Hepatocyte (in vitro differentiated cells): ENCODE results near the gene SEC14L6. TPM values are rescaled to one million over a fixed set of nuclear protein-coding genes. Genes with fewer than 3 reads are reported as not detected.
A peak's percentile ranks its signal among the peaks of the same experiment; 100 is the strongest.

ENCODE experiments used
- DNase-seq: peaks from one replicate; pipeline ENCODE4 v3.0.0-alpha.2; 2016; ENCODE audit warnings: low spot score
- H2AFZ ChIP-seq: fragments of 200-600 bp; sonication (generic); 2 replicates; pipeline ENCODE4 v1.6.0; 2016; ENCODE audit warnings: antibody characterized with exemption, mild to moderate bottlenecking
- H3K27ac ChIP-seq: fragments of 200-600 bp; sonication (generic); 2 replicates; pipeline ENCODE4 v1.5.1; 2016; ENCODE audit warnings: mild to moderate bottlenecking
- H3K27me3 ChIP-seq: fragments of 200-600 bp; sonication (generic); 2 replicates; pipeline ENCODE4 v1.6.1; 2016
- H3K36me3 ChIP-seq: fragments of 200-600 bp; sonication (generic); replicated peaks from 2 replicates; pipeline ENCODE4 v1.5.1; 2016; ENCODE audit warnings: low read depth; ENCODE audit not compliant: insufficient read depth
- H3K4me1 ChIP-seq: fragments of 200-600 bp; sonication (generic); 2 replicates; pipeline ENCODE4 v1.5.1; 2016; ENCODE audit warnings: mild to moderate bottlenecking, moderate library complexity; ENCODE audit not compliant: insufficient read depth
- H3K4me2 ChIP-seq: fragments of 200-600 bp; sonication (generic); 2 replicates; pipeline ENCODE4 v1.6.0; 2016
- H3K4me3 ChIP-seq: fragments of 200-600 bp; sonication (generic); 2 replicates; pipeline ENCODE4 v1.5.1; 2016; ENCODE audit warnings: mild to moderate bottlenecking
- H3K79me2 ChIP-seq: fragments of 200-600 bp; sonication (generic); 2 replicates; pipeline ENCODE4 v1.6.0; 2017; ENCODE audit warnings: mild to moderate bottlenecking
- H3K9me2 ChIP-seq: fragments of 200-600 bp; sonication (generic); replicated peaks from 2 replicates; pipeline ENCODE4 v1.6.0; 2017; ENCODE audit warnings: mild to moderate bottlenecking; ENCODE audit not compliant: insufficient read depth
- H3K9me3 ChIP-seq: fragments of 200-600 bp; sonication (generic); 2 replicates; pipeline ENCODE4 v1.5.1; 2016; ENCODE audit warnings: low read depth, mild to moderate bottlenecking
- H4K20me1 ChIP-seq: fragments of 200-600 bp; sonication (generic); 2 replicates; pipeline ENCODE4 v1.6.0; 2016; ENCODE audit warnings: mild to moderate bottlenecking; ENCODE audit not compliant: insufficient read depth, poor library complexity, severe bottlenecking
- EZH2 ChIP-seq: fragments of 200-600 bp; sonication (generic); IDR thresholded peaks from 2 replicates; pipeline ENCODE4 v1.6.1; 2016; ENCODE audit warnings: antibody characterized with exemption, mild to moderate bottlenecking, borderline replicate concordance
- EZH2phosphoT487 ChIP-seq: fragments of 200-600 bp; sonication (generic); IDR thresholded peaks from one replicate; pipeline ENCODE4 v1.6.1; 2018; ENCODE audit warnings: antibody characterized with exemption, mild to moderate bottlenecking, low read depth, moderate library complexity; ENCODE audit not compliant: unreplicated experiment, severe bottlenecking
- WGBS: methylation state at CpG from one replicate; pipeline ENCODE4 v1.1.6; 2016; ENCODE audit warnings: low lambda C conversion rate; ENCODE audit errors: missing lambda C conversion rate; 5-methylcytosine and 5-hydroxymethylcytosine counted together
- polyA plus RNA-seq: library from polyadenylated mRNA; unstranded; fragments of >200 nt; fragmentation: Nextera tagmentation; extraction: Ambion mirVana; gene quantifications from 2 replicates; pipeline ENCODE4 v1.2.1, GENCODE V29; 2016
- total RNA-seq: library from RNA; depleted of rRNA; stranded (reverse); fragments of >200 nt; gene quantifications from 2 replicates; pipeline ENCODE4 v1.2.3, GENCODE V29; 2014
- TF ChIP-seq, protein P1 (sequence below): fragments of 200-600 bp; sonication (generic); IDR thresholded peaks from 2 replicates; pipeline ENCODE4 v1.5.1; 2016; ENCODE audit warnings: antibody characterized with exemption, mild to moderate bottlenecking; ENCODE audit not compliant: poor library complexity

SEC14L6 gene
- total and polyA plus RNA-seq, 2 experiments from 2014 or later, result 0.07 TPM; not detected in 1

DNA sequence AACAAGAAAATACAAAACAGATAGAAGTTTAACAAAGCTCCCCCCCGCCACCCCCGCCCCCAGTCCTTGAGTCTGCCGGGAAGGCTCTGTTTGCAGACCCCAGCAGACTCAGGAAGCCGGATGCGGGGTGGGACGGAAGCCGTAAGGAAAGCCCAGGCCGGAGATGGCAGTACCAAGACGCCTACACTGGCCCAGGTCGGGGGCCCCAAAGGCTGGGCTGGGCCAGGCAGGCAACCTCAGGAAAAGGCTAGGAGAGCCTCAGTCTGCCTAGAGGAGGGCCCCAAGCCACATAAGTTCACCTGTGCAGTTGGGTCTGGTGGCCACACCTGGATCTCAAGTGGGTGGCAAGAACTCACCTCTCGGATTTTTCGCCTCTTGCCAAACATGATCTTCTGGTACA lies 31.9 kb upstream of the SEC14L6 start:
- WGBS, result 96% methylated on average over 12 of the region's 12 CpGs
- no peak overlapping the region for H3K4me3 ChIP-seq
- H3K27ac ChIP-seq, result no peak overlapping the region
- no peak for DNase-seq
- no peaks in the 10 kb centered on the region for H3K36me3 ChIP-seq
- no peak overlapping the region for H3K4me2 ChIP-seq
- H4K20me1 ChIP-seq, result no peaks in the 10 kb centered on the region
- H3K27me3 ChIP-seq, result no peaks in the 10 kb centered on the region
- H3K4me1 ChIP-seq, result peaks cover 10% of the 10 kb centered on the region
- TF ChIP-seq EZH2phosphoT487 (no peak), EZH2 (no peak)
- TF ChIP-seq, protein P1, sequence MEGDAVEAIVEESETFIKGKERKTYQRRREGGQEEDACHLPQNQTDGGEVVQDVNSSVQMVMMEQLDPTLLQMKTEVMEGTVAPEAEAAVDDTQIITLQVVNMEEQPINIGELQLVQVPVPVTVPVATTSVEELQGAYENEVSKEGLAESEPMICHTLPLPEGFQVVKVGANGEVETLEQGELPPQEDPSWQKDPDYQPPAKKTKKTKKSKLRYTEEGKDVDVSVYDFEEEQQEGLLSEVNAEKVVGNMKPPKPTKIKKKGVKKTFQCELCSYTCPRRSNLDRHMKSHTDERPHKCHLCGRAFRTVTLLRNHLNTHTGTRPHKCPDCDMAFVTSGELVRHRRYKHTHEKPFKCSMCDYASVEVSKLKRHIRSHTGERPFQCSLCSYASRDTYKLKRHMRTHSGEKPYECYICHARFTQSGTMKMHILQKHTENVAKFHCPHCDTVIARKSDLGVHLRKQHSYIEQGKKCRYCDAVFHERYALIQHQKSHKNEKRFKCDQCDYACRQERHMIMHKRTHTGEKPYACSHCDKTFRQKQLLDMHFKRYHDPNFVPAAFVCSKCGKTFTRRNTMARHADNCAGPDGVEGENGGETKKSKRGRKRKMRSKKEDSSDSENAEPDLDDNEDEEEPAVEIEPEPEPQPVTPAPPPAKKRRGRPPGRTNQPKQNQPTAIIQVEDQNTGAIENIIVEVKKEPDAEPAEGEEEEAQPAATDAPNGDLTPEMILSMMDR, result no peak
- no peaks in the 10 kb centered on the region for H3K9me3 ChIP-seq
- no peaks in the 10 kb centered on the region for H3K79me2 ChIP-seq
- no peak overlapping the region for H2AFZ ChIP-seq
- no peaks in the 10 kb centered on the region for H3K9me2 ChIP-seq

DNA sequence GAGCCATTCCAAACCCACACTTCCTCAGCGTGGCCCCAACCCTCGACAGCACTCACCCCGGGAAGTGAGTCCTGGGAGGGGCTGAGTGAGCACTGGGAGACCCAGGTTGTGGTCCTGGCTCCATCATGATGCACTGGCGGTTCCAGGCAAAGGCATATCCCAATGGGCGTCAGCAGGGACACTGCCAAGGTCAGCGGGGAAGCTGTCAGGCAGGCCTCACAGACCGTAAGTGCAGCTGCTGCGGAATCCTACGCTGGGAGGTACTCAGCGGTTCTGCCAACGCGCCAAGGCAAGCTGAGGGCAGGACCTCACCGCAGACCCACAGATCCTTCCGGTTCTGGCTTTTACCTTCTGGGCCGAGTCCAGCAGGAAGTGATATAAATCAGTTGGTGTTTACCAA lies 29.3 kb upstream of the SEC14L6 start:
- Histone ChIP-seq H3K27me3 (no peaks in the 10 kb centered on the region), H3K4me1 (peaks cover 14% of the 10 kb centered on the region), H3K4me2 (no peak overlapping the region), H3K4me3 (no peak overlapping the region), H3K27ac (no peak overlapping the region), H2AFZ (no peak overlapping the region), H3K9me3 (no peaks in the 10 kb centered on the region), H3K36me3 (no peaks in the 10 kb centered on the region), H3K79me2 (no peaks in the 10 kb centered on the region), H3K9me2 (no peaks in the 10 kb centered on the region), H4K20me1 (no peaks in the 10 kb centered on the region)
- no peak for DNase-seq
- TF ChIP-seq EZH2phosphoT487, result no peak
- TF ChIP-seq EZH2, result no peak
- TF ChIP-seq, protein P1, result no peak
- WGBS, result 94% methylated on average over 15 of the region's 15 CpGs

DNA sequence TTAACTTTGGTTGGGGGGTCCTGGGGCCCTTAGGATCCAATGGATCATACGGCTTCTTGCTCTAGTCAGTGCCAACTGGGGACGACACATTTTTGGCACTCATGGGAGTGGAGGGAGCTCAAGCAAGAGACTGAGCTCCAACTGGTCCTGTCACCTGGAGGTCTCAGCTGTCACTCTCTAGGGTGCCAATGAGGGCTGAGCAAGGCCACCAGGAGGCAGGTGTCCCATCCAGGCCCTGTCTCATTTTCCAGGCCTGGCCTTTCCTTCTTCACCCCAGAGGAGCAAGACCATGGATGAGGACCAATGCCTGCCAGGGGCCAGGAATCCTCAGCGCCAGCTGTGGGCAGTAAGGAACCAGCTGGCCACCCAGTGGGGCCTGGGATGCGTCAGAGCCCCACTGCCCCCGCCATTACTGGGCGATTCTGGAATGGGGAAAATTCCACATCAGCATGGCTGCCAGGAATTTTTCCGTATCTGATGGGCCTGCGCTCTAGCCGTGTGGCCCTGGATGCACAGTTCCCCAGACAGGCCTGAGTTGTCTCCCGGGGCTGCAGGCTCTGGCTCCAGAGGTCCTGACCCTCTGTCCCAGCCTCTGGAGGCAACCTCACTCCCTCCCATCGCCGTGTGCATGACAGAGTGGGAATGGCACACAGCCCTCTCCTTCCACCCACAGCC lies 28.6 kb upstream of the SEC14L6 start:
- TF ChIP-seq EZH2 (no peak), EZH2phosphoT487 (no peak)
- TF ChIP-seq, protein P1, result peak; percentile 13
- DNase-seq, result peak; percentile 36
- H3K4me2 ChIP-seq, result peak overlapping the region; percentile 95
- WGBS, result 72% methylated on average over 12 of the region's 12 CpGs
- H3K36me3 ChIP-seq, result no peaks in the 10 kb centered on the region
- H3K79me2 ChIP-seq, result peaks cover 3% of the 10 kb centered on the region
- H4K20me1 ChIP-seq, result no peaks in the 10 kb centered on the region
- H3K9me2 ChIP-seq, result no peaks in the 10 kb centered on the region
- H3K4me1 ChIP-seq, result peaks cover 14% of the 10 kb centered on the region
- H3K27me3 ChIP-seq, result no peaks in the 10 kb centered on the region
- H3K27ac ChIP-seq, result no peak overlapping the region
- H3K4me3 ChIP-seq, result no peak overlapping the region
- no peaks in the 10 kb centered on the region for H3K9me3 ChIP-seq
- no peak overlapping the region for H2AFZ ChIP-seq
